HL-60/S4 treated with retinoic acid at 250 ng/mL for 4 days and 3 days (cell line): ENCODE results near the gene PLN.

Source experiments
- in situ Hi-C: fragments of 300-500 bp; cut with MboI; formaldehyde crosslinking; loops from 2 replicates; pipeline ENCODE4 v1.7.0; 2022; ENCODE audit warnings: low sequenced_read_pairs

The PLN gene

DNA sequence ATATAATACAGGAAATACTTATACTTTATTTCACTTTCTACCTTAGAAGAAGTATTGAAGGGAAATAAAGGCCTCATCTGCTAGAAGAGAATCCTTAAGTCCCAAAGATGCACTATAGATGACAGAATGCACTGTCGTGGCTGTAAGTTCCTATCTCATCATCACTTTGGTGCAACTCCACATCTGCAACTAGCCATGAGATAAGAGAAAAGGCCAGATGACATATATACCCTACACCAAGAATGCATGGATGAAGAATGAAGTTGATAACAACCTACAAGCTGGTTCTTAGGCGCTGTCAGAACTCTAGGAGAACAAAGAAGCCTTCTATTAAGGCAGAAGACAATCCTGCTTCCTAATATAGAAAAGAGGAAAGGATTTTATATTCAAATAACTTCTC, 11.6 kb upstream of the PLN start:
- in situ Hi-C loops: no loop called here

DNA sequence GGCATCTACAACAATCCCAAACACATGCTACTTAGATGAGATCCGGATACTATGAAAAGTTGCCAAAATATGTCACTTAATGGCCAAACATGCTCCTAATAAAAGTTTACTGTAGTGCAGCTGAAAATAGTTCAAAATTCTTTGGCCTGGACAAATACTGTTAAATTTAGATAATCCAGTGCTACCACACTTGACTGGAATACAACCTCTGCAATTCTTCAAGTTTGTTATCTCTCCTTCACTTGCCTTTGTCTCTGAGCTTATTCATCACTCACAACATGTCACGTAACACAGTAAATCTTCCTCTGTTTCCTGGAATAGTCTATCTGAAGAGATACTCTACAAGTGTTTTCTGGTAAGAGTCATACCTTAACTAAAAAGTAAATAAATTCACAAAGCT, 10.5 kb upstream of the PLN start:
- in situ Hi-C loops: no loop called here

DNA sequence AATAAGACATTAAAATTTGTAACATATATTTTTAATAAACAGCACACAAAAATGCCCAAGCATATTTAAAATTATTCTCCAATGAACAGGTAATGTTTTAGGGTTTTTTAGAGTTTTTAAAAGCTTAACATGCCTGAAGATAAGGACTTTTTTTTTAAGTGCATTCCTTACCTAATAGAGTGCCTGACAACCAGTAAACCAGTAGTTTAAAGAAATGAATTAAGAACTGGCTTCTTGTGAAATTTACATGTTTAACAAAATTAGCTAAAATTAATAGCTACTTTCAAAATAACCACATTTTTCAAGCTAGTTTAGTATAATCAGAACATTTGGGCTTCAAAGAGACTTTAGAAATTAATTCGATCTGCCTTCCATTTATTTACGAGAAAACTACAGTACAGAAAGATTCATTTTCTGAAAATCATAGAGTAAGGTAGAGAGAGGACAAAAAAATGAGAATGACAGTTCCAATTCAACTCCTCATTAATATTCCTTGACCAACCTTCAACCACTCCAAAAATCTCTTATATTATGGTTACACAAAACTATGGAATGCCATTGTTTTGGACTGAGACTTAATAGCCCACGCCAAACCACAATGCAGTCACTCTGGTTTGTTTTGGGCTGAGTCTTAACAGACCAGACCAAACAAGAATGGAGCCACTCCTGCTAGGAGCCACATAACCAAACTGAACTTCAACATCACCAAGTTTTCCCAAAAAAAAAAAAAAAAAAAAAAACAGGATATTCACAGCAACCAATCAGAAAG, 5.7 kb upstream of the PLN start:
- in situ Hi-C loops: no loop called here

DNA sequence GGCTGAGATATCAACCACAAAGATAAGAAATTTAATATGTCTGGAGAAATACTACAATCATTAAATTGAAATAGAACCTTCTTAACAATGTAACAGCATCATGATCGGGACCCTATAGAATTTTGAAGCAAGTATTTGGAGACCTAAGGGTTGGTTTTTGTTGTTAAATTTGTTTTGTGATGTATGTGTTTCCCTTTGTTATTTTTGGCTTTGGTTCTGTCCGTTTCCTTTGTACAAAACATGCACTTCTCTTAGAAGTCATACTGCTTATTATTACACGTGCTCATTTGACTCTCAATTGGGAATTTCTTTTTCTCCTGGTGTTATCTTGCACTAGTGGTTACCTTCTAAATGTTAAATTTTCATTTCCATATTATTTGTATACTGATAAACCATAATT, 4.0 kb upstream of the PLN start:
- in situ Hi-C loops: no loop called here

DNA sequence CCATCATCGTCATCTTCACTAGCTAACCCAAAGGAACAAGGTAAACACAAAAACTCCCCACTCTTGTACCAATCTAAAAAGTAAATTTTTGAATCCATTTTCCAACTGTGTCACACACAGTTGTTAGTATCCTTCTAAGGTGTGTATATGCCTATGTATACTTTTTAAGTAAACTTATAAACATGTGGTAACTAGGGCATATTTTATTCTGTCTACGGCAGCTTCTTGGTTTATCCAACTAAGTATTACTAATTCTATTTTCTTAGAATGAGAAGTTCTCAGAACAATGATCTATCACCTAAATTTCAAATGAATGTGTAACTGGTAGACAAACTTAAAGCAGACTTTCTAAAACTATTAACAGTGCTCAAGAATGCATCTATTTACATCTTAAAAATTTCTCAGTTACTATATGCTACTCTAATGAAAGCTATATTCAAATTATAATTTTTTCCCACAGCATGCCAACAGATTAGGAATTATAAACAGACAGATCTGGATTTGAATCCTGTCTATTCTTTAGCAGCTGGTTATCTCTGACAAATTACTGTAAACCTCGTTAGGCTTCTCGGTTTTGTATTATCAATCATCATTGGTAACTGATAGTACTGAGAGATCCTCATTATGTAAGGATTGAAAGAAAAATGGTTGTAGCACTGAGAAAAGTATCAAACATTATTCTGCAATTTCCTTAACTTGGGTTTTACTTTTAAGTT, 1.8 kb upstream of the PLN start:
- in situ Hi-C loops: no loop called here

DNA sequence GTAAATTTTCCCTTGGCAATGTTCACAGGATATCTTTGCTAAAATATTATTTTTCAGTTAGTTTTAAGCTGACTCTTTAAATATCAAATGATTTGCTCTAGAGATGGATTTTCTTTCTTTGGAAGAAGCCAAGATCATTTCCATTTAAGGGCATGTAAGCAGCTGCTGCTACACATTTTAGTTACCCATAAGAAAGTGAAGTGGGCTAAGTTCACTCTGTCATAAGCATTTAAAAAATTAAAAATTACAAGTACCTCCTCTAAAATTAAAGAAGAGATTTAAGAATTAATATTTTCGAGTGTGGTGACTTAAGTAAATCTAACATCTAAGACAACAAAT, 1.2 kb upstream of the PLN start:
- in situ Hi-C loops: no loop called here

DNA sequence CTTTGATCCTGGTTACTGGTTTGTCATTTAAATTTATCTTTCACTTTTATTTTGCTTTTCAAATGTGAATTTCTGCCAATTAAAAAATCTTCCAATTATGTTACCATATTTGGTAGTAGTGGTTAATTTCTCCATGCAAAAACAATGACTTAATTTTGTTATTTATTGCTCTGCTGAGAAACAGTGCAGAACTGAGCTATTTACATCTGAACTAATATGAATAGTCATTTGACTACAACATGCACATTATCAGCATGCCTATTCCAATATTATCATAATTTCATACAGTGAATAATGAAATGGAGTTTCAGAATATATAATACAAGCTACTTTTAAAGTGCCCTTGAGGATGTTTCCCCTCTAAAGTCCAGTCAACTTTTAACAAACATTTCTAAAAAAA, 517 bp downstream of the PLN start:
- in situ Hi-C loops: no loop called here

DNA sequence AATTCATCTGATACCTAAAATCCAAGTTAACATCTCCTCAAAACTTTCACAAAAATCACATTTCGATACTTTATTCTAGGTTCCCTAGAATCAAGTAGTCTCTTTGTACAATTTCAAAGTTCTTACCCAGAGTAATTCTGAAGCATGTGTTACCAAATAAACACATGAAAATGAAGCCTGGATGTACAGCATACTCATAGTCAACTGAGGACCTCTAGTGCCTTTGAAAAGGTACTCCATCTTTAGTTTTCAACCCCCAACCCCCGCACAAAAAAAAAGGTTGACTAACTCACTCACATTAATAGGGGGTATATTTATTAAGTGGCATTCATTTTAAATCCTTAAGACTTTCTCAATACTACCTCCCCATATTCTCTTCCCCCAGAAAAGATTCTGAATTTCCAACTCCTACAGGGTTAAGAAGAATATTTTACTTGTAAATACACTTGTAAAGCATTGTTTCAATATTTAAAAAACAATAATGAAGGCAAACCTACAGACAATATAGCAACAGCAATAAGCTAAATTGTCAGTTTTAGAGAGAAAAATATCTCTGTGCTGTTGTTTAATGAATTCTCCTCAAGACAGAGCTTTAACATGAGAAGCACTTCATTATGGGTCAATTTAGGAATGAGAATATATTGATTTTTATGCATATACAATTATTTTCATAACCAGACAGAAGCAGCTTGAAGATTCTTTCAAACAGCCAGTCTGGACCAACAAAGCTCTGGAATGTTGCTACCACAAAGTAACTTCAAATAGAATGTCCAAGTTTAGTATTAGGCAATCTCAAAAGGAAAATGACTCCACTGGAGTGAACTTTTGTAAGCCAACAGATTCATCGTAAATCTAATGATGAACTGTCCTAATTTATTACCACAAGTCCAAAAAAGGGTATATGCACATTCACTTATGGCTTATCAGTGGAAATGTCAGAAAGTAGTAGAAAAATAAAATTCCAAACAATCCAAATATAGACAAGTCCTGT, 3.3 kb downstream of the PLN start:
- in situ Hi-C loops: no loop called here

DNA sequence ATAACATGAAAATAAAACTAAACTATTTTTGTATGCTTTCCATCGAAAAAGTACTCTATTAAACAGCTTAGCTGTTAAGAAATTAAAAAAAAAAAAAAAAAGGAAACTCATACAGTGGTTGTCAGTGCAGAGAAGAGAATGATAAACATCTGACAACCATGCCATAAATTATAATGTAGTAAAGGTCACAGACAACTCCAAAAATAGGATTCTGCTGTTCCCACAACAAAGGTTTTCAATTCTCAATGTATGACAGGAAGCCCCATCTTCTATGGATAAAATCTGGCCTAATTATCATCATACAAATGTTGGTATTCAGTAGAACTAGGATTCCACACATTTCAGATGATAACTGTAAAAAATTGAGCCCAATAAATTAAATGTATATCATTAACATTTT, 5.0 kb downstream of the PLN start:
- in situ Hi-C loops: no loop called here

DNA sequence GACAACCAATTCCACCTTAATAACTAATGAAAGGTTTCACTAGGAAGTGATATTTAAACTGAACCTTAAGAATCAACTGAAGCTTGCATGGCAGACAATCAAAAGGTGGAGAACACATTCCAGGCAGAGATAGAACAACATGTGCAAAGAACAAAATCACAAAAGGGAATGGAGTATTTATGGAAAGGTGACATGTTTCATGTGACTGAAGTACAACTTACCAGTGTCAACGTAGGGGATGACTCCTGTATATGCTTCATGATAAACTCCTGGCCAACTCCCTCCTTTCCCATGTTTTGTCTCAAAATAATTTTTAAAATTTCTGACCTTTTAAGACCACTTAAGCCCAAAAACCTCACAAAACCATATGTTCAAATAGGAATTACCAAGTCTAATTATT, 6.6 kb downstream of the PLN start:
- in situ Hi-C loops: no loop called here

DNA sequence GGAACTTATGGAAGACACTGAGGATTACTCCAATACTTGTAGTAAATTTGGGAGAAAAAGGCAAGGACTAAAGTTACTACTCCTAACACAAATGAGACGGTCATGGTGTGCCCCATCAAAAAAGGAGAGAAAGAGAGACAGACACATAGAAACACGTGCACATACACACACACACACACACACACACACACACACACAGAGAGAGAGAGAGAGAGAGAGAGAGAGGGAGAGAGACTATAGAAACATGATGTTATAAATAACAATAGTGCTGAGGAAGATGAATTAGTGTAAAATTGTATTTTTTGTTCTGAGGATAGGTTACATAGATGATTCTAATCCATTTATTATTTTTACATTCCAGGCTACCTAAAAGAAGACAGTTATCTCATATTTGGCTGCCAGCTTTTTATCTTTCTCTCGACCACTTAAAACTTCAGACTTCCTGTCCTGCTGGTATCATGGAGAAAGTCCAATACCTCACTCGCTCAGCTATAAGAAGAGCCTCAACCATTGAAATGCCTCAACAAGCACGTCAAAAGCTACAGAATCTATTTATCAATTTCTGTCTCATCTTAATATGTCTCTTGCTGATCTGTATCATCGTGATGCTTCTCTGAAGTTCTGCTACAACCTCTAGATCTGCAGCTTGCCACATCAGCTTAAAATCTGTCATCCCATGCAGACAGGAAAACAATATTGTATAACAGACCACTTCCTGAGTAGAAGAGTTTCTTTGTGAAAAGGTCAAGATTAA, 10.5 kb downstream of the PLN start:
- in situ Hi-C loops: no loop called here

DNA sequence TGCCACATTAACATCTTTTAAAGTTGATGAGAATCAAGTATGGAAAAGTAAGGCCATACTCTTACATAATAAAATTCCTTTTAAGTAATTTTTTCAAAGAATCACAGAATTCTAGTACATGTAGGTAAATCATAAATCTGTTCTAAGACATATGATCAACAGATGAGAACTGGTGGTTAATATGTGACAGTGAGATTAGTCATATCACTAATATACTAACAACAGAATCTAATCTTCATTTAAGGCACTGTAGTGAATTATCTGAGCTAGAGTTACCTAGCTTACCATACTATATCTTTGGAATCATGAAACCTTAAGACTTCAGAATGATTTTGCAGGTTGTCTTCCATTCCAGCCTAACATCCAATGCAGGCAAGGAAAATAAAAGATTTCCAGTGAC, 11.6 kb downstream of the PLN start:
- in situ Hi-C loops: no loop called here

DNA sequence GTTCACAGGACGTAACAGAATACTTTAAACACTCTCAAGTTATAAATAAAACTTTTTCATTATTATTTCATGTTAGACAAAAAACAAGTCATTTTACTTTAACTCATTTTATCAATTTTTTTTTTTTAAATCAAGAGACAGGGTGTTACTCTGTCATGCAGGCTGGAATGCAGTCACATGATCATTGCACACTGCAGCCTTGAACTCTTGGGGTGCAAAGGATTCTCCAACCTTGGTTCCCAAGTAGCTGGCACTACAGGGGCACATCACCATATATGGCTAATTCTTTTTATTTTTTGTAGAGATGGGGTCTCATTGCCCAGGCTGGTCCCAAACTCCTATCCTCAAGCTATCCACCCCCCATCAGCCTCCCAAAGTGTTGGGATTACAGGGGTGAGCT, 14.2 kb downstream of the PLN start:
- in situ Hi-C loops: no loop called here

DNA sequence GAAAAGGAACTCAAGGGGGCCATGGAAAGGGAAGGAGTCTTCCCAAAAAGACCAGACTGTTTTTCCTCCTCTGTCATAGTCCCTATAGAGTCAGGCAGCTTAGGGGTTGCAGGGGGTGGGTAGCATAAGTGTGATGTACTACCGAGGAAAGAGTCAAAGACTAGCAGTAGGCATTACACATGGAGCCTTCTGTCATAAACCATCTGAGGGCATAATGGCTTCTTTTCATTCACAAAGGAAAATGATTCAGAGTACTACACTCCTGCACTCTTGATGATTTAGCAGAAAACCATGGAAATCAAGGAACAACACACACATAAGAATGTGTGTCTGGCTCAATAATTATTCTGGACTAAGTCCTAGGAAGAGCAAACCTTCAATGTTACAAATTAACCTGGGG, 14.9 kb downstream of the PLN start:
- in situ Hi-C loops: no loop called here

DNA sequence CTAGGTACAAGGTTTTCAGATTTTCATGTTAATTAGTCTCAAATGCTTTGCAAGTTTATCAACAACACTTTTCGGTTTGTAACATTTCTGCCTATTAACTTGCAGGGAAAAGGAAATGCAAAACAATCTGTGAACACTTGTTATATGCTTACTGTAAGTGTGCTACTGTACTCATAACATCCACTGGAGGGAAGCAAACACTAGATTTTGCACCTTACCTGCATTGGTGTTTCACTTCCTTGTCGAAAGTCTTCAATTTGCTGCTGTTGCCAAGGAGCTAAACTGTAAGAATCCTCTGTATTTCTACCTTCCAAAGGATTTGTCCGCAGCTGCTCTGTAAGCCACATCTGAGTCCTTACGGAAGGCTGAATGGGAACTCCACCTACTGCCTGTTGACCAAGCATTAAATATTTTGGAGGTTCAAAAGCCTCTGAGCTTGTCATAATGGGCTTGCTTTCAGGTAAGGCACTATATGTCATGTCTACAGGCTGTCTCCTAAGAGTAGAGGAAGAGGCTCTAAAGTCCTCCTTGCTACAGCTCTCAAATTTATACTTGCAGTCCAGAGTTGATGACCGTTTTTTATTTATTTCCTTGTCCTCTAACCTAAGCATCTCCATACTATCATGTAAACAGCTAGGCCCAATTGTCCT, 17.3 kb downstream of the PLN start:
- in situ Hi-C loops: no loop called here

DNA sequence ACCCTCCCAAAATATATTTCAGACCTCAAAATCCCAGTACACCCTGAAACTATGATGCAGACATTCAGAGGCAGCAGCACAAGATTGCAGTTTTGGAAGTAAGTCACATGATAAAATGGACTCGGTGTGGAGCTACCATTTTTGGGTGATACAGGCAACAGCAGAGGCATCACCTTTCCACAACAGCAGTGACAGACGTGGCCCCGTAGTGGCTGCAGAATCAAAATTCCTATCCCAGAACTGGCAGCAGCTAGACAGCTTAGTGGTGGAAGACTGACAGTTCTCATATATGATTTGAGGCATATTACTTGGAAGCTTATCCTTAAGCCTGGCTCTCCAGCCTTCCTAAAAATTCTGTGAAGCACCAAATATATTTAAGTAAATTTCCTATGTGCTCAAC, 19.9 kb downstream of the PLN start:
- in situ Hi-C loops: no loop called here

DNA sequence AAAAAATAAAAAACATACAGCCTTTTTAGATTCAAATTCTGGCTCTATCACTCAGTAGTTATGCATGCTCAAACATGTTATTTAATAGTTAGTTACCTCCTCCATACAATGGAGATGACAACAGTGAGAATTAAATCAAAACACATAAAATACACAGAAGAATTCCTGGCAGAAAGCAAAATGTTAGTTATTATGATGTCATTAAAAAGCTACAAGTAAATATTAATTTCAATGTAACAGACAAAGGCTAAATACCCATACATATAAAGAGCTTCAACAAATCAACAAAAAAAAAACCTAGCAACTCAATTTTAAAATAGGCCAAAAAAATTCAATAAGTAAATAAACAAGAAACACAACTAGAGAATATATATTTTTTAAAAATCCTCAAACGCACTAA, 21.4 kb downstream of the PLN start:
- in situ Hi-C loops: no loop called here

DNA sequence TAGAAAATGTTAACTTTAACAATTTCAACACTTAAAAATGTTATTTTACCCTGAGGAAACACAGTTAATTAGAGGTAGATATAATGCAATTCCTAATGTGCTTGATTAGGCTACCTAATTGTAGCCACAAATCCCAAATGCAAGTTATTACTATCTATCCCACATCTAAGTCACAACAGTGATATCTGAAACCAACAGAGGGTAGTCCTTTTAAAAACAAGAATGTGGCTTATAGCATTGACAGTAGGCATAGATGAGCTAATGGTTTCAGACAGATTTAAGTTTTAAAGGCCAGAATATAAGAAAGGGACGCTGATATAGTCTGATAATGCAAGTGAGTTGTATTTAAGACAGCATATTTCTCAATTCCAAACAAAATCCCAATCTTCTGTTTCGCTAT, 23.0 kb downstream of the PLN start:
- in situ Hi-C loops: no loop called here

DNA sequence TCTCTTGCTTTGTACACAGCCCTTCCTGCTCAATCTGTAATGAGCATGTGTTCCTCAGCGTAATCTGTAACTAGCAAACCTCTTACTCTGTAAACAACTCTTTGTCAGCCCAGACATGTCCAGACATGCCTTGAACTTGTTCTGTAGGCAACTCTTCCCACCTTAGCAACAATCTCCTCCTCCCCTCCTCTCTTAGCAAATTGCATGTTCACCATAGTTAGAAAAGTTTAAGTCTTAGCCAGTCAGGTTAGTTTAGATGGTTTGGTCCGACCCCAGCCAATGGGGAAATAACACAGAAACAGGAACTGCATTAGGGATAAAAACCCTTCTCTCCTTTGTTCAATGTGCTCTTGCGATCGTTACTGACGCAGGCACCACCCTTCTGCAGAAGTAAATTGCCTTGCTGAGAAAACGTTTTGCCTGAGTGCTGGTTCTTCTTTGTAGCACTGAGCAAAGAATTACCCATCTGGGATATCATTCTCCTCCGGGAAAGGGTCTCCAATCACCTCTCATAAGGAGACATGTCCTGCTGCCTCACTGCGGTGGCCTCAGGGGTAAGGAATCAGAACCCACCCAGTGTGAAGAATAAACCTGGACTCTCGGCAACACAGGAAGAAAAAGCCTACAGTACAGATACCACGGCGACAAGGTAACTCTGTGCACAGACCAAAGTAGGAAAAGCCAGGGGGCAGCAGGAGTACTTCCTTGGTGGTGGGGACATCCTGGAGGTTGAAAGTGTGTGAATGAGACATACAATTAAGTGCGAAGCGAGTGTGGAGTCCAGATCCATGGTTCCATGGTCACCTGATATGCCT, 26.2 kb downstream of the PLN start:
- in situ Hi-C loops: no loop called here

DNA sequence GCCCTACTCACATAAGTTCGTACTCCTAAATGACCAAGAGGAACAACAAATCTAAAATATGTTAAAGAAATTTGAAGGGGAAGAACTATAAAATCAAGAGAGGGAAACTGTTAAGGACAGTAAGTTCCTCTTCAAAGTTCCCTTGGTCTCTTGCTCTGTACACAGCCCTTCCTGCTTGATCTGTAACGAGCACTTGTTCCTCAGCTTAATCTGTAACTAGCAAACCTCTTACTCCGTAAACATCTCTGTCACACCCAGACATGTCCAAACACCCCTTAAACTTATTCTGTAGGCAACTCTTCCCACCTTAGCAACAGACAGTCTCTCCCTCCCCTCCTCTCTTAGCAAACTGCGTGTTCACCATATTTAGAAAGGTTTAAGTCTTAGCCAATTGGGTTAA, 29.9 kb downstream of the PLN start:
- in situ Hi-C loops: no loop called here
